Endothelial cell of umbilical vein (primary cell): ENCODE results near the gene RFX1. TPM values are rescaled to one million over a fixed set of nuclear protein-coding genes. Genes with fewer than 3 reads are reported as not detected.

Experiments
- BruUV-seq: library from RNA; stranded (reverse); fragments of 400-500 nt; replicated peaks from 2 replicates; lab custom pipeline; 2021; lab: Mats Ljungman, UMichigan
- CTCF ChIA-PET: fragments of 300-600, 350-600 bp; sonication (Branson Sonifier 250); formaldehyde crosslinking; loops from one replicate; lab custom pipeline; 2021; ENCODE audit warnings: antibody characterized with exemption, inconsistent platforms; lab: Charles Lee
- POLR2A ChIA-PET: fragments of 300-600, 350-600 bp; sonication (Branson Sonifier 250); formaldehyde crosslinking; loops from one replicate; lab custom pipeline; 2021; ENCODE audit warnings: antibody characterized with exemption, inconsistent platforms; lab: Charles Lee
- DNase-seq: peaks from one replicate; pipeline ENCODE4 v3.0.0-alpha.2; 2011; ENCODE audit warnings: low read depth, low spot score
- FAIRE-seq: peaks from 2 replicates; lab custom pipeline; 2011; peaks lifted over from hg19 to GRCh38; lab: Jason Lieb, UNC
- H2AFZ ChIP-seq: 2 replicates; pipeline ENCODE4 v1.6.0; 2012; ENCODE audit warnings: low read depth, low read length, control low read depth, inconsistent platforms
- H3K27ac ChIP-seq: 2 replicates; pipeline ENCODE4 v1.5.1; 2011; ENCODE audit warnings: low read depth, mild to moderate bottlenecking, control low read depth, low read length, moderate library complexity; ENCODE audit not compliant: insufficient read depth
- H3K27me3 ChIP-seq, 2 experiments: 2 replicates each; pipeline versions ENCODE4 v1.6.0 to v1.6.1; 2011; ENCODE audit warnings: low read length in 2 of 2, mixed read lengths in 1 of 2; ENCODE audit not compliant: control insufficient read depth in 2 of 2, insufficient read depth in 2 of 2
- H3K36me3 ChIP-seq, 2 experiments: 2 replicates in 1 of 2; 3 replicates in 1 of 2; pipeline ENCODE4 v1.5.1; 2011; ENCODE audit warnings: low read length in 2 of 2, mild to moderate bottlenecking in 1 of 2, moderate library complexity in 1 of 2; ENCODE audit not compliant: control insufficient read depth in 2 of 2, insufficient read depth in 2 of 2; ENCODE audit errors: extremely low read depth in 1 of 2
- H3K4me1 ChIP-seq: 3 replicates; pipeline ENCODE4 v1.5.1; 2011; ENCODE audit warnings: mild to moderate bottlenecking, low read length; ENCODE audit not compliant: control insufficient read depth, insufficient read depth; ENCODE audit errors: extremely low read depth
- H3K4me2 ChIP-seq: 2 replicates; pipeline ENCODE4 v1.6.1; 2011; ENCODE audit warnings: low read length, control low read depth, mixed read lengths; ENCODE audit not compliant: insufficient read depth
- H3K4me3 ChIP-seq, 3 experiments: fragments of 200-600 bp in 1 of 3; sonication (generic), shearing (Covaris generic) in 1 of 3; replicated peaks in 1 of 3; 2 replicates each; pipeline ENCODE4 v1.5.1; 2011 to 2016; ENCODE audit warnings: control low read depth in 3 of 3, low read length in 3 of 3, mild to moderate bottlenecking in 2 of 3, inconsistent platforms in 1 of 3, low read depth in 1 of 3, moderate library complexity in 1 of 3; ENCODE audit not compliant: insufficient read depth in 1 of 3
- H3K79me2 ChIP-seq: 2 replicates; pipeline ENCODE4 v1.6.0; 2012; ENCODE audit warnings: low read length, inconsistent platforms; ENCODE audit not compliant: control insufficient read depth, insufficient read depth
- H3K9ac ChIP-seq: replicated peaks from 2 replicates; pipeline ENCODE3; 2011; ENCODE audit warnings: low read length, control low read depth; ENCODE audit not compliant: insufficient read depth; ENCODE audit errors: extremely low read depth
- H3K9me1 ChIP-seq: replicated peaks from 3 replicates; pipeline ENCODE4 v1.6.0; 2011; ENCODE audit warnings: mild to moderate bottlenecking, low read length; ENCODE audit not compliant: control insufficient read depth, insufficient read depth; ENCODE audit errors: extremely low read depth
- H3K9me3 ChIP-seq: replicated peaks from 2 replicates; pipeline ENCODE4 v1.5.1; 2012; ENCODE audit warnings: low read length, inconsistent platforms; ENCODE audit not compliant: control insufficient read depth, insufficient read depth
- H4K20me1 ChIP-seq: replicated peaks from 2 replicates; pipeline ENCODE3; 2011; ENCODE audit warnings: mild to moderate bottlenecking, low read length; ENCODE audit not compliant: control insufficient read depth, insufficient read depth; ENCODE audit errors: extremely low read depth
- EZH2 ChIP-seq: IDR thresholded peaks from 2 replicates; pipeline ENCODE4 v1.6.1; 2012; ENCODE audit warnings: borderline replicate concordance, low read depth, mild to moderate bottlenecking, moderate library complexity, low read length, inconsistent platforms; ENCODE audit not compliant: severe bottlenecking
- FOS ChIP-seq: IDR thresholded peaks from 2 replicates; pipeline ENCODE4 v1.6.1; 2011; ENCODE audit warnings: mild to moderate bottlenecking, low read length, moderate library complexity, borderline replicate concordance; ENCODE audit not compliant: insufficient read depth
- MYC ChIP-seq: IDR thresholded peaks from one replicate; pipeline ENCODE4 v1.6.1; 2011; ENCODE audit warnings: mild to moderate bottlenecking, low read depth, low read length
- POLR2A ChIP-seq: IDR thresholded peaks from 2 replicates; pipeline ENCODE4 v1.6.1; 2012; ENCODE audit warnings: low read depth, mild to moderate bottlenecking, control low read depth, low read length
- POLR2AphosphoS5 ChIP-seq: IDR thresholded peaks from 2 replicates; pipeline ENCODE4 v1.6.1; 2012; ENCODE audit warnings: low read depth, mild to moderate bottlenecking, control low read depth, low read length, moderate library complexity; ENCODE audit not compliant: insufficient read depth
- dilution Hi-C: fragments of 300-500 bp; cut with MboI; formaldehyde crosslinking; loops from one replicate; pipeline ENCODE4 v1.15.0; 2019; ENCODE audit warnings: low sequenced_read_pairs; ENCODE audit not compliant: extremely low pct_ligation_motif_present
- intact Hi-C: fragments of 100-400 bp; cut with micrococcal nuclease; formaldehyde crosslinking; loops from one replicate; pipeline ENCODE4 v1.10.0; 2022
- polyA plus RNA-seq, 4 experiments: library from polyadenylated mRNA; depleted of rRNA in 3 of 4; stranded (reverse) in 3 of 4; unstranded in 1 of 4; fragments of >200 nt; gene quantifications; 2 replicates each; pipeline versions ENCODE4 v1.2.1 to v1.2.3, GENCODE V29; 2011 to 2012; ENCODE audit warnings: missing spikeins in 1 of 4
- total RNA-seq: library from RNA; stranded (reverse); gene quantifications from 2 replicates; pipeline ENCODE4 v1.2.3, GENCODE V29; 2021
- TF ChIP-seq, protein P1 (sequence below), 2 donors: IDR thresholded peaks; 1 replicate in 1 of 2; 2 replicates in 1 of 2; pipeline ENCODE4 v1.5.1; 2011; ENCODE audit warnings: low read length in 2 of 2, mild to moderate bottlenecking in 2 of 2, moderate library complexity in 2 of 2, control low read depth in 1 of 2, inconsistent platforms in 1 of 2, low read depth in 1 of 2; ENCODE audit not compliant: insufficient read depth in 1 of 2; ENCODE audit errors: extremely low read depth in 1 of 2
- TF ChIP-seq, protein P2 (sequence below): IDR thresholded peaks from 2 replicates; pipeline ENCODE4 v1.6.1; 2011; ENCODE audit not compliant: insufficient read depth, insufficient read length

RFX1 gene
- total and polyA plus RNA-seq, 2 donors (not counting 3 experiments of a cell fraction or from before 2014, with no cell fraction given): 2.3 to 14.7 TPM

DNA sequence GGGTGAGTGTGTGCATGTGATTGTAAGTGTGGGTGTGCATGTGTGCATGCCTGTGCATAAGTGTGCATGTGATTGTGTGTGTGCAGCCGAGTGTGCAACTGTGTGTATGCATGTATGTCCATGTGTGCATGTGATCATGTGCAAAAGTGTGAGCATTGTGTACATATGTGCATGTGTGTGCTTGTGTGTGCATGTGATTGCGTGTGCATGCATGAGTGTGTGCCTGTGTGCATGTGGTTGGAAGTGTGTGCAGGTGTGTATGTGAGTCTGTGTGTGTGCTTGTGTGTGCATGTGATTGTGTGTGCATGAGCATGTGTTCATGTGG lies 71.4 kb downstream of the RFX1 start:
- ChIA-PET POLR2A (no interaction called here), CTCF (interaction anchor here (1.7 kb wide), 1 partner anchor 97 kb away, joined by 4 read pairs; the partner anchor contains the start of gene IL27RA)
- Histone ChIP-seq H3K79me2 (no peaks in the 10 kb centered on the region), H3K9me3 (no peaks in the 10 kb centered on the region), H4K20me1 (no peaks in the 10 kb centered on the region), H3K36me3 (peaks cover 0 to 2% of the 10 kb centered on the region in 2 experiments), H3K27me3 (peaks cover 0 to 3% of the 10 kb centered on the region in 2 experiments), H3K9me1 (no peaks in the 10 kb centered on the region), H3K9ac (no peak overlapping the region), H2AFZ (no peak overlapping the region), H3K4me3 (no peak overlapping the region), H3K4me2 (no peak overlapping the region), H3K27ac (no peak overlapping the region), H3K4me1 (no peaks in the 10 kb centered on the region)
- TF ChIP-seq, protein P1, sequence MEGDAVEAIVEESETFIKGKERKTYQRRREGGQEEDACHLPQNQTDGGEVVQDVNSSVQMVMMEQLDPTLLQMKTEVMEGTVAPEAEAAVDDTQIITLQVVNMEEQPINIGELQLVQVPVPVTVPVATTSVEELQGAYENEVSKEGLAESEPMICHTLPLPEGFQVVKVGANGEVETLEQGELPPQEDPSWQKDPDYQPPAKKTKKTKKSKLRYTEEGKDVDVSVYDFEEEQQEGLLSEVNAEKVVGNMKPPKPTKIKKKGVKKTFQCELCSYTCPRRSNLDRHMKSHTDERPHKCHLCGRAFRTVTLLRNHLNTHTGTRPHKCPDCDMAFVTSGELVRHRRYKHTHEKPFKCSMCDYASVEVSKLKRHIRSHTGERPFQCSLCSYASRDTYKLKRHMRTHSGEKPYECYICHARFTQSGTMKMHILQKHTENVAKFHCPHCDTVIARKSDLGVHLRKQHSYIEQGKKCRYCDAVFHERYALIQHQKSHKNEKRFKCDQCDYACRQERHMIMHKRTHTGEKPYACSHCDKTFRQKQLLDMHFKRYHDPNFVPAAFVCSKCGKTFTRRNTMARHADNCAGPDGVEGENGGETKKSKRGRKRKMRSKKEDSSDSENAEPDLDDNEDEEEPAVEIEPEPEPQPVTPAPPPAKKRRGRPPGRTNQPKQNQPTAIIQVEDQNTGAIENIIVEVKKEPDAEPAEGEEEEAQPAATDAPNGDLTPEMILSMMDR (IDR thresholded peaks at IDR 0.05; ENCODE audit: extremely low read depth in 1 of 2, insufficient read depth in 1 of 2, low read depth in 1 of 2, low read length in 2 of 2): no peak
- TF ChIP-seq FOS (no peak), POLR2AphosphoS5 (no peak), MYC (no peak), POLR2A (no peak), EZH2 (no peak)
- TF ChIP-seq, protein P2, sequence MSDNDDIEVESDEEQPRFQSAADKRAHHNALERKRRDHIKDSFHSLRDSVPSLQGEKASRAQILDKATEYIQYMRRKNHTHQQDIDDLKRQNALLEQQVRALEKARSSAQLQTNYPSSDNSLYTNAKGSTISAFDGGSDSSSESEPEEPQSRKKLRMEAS: peak; percentile 5
- intact Hi-C loops: no loop called here
- dilution Hi-C loops: no loop called here
- no peak for FAIRE-seq
- DNase-seq: no peak
- BruUV-seq: no TSS peak
